Activated effector memory CD4-positive, alpha-beta T cell treated with Interleukin-2 at 50 U/mL for 16 hours (primary cell): ENCODE measurements around the gene PRKCE.
"Not testable (repeated sequence)": the region's sequence is repeated elsewhere in the genome, so short reads cannot be mapped to it uniquely, and the experiment has no call there.

Experiments used
- DNase-seq: peaks from one replicate; pipeline ENCODE4 v3.0.0-alpha.2; 2020

The PRKCE gene

GRCh38 chr2:45705233-45705632 is 53.8 kb downstream of the PRKCE start:
- DNase-seq = no peak

GRCh38 chr2:45706033-45706432 is 54.6 kb downstream of the PRKCE start:
- DNase-seq = no peak

- DNase-seq = no peak
Observed at GRCh38 chr2:45707006-45707405, 55.5 kb downstream of the PRKCE start.

- no peak for DNase-seq
Observed at GRCh38 chr2:45707661-45708060, 56.2 kb downstream of the PRKCE start.

- DNase-seq = no peak
Observed at GRCh38 chr2:45708501-45708900, 57.0 kb downstream of the PRKCE start.

- no peak for DNase-seq
Observed at GRCh38 chr2:45709137-45709536, 57.7 kb downstream of the PRKCE start.

GRCh38 chr2:45710468-45710867 is 59.0 kb downstream of the PRKCE start:
- no peak for DNase-seq

GRCh38 chr2:45711224-45711623 is 59.7 kb downstream of the PRKCE start:
- no peak for DNase-seq

GRCh38 chr2:45712570-45712969 is 61.1 kb downstream of the PRKCE start:
- no peak for DNase-seq

GRCh38 chr2:45713136-45713535 is 61.7 kb downstream of the PRKCE start:
- DNase-seq = no peak

- no peak for DNase-seq
Observed at GRCh38 chr2:45713591-45713990, 62.1 kb downstream of the PRKCE start.

- no peak for DNase-seq
Observed at GRCh38 chr2:45714679-45715078, 63.2 kb downstream of the PRKCE start.

- DNase-seq = no peak
Observed at GRCh38 chr2:45715601-45716379, 64.3 kb downstream of the PRKCE start.

- not testable (repeated sequence) for DNase-seq
Observed at GRCh38 chr2:45716432-45716831, 65.0 kb downstream of the PRKCE start.

GRCh38 chr2:45716915-45717314 is 65.4 kb downstream of the PRKCE start:
- DNase-seq = no peak

GRCh38 chr2:45720210-45720609 is 68.7 kb downstream of the PRKCE start:
- DNase-seq = no peak

- DNase-seq = no peak
Observed at GRCh38 chr2:45721150-45721549, 69.7 kb downstream of the PRKCE start.

GRCh38 chr2:45722477-45722876 is 71.0 kb downstream of the PRKCE start:
- no peak for DNase-seq

GRCh38 chr2:45723857-45724256 is 72.4 kb downstream of the PRKCE start:
- no peak for DNase-seq

- no peak for DNase-seq
Observed at GRCh38 chr2:45724335-45724734, 72.9 kb downstream of the PRKCE start.

- no peak for DNase-seq
Observed at GRCh38 chr2:45725731-45726130, 74.3 kb downstream of the PRKCE start.

GRCh38 chr2:45726188-45726587 is 74.7 kb downstream of the PRKCE start:
- no peak for DNase-seq

- no peak for DNase-seq
Observed at GRCh38 chr2:45728458-45728942, 77.0 kb downstream of the PRKCE start.

- no peak for DNase-seq
Observed at GRCh38 chr2:45729753-45730512, 78.5 kb downstream of the PRKCE start.
